Endodermal cell (in vitro differentiated cells): ENCODE data around the gene ZCCHC10. TPM values are rescaled to one million over a fixed set of nuclear protein-coding genes. Genes with fewer than 3 reads are reported as not detected.
A peak's percentile ranks its signal among the peaks of the same experiment; 100 is the strongest.
"Not testable (repeated sequence)": the region's sequence is repeated elsewhere in the genome, so short reads cannot be mapped to it uniquely, and the experiment has no call there.

ENCODE experiments used
- DNase-seq: peaks from one replicate; pipeline ENCODE4 v3.0.0-alpha.2; 2017
- H3K27ac ChIP-seq: 2 replicates; pipeline ENCODE4 v1.5.1; 2013; ENCODE audit warnings: mild to moderate bottlenecking, low read depth, low read length, moderate library complexity
- H3K27me3 ChIP-seq: 2 replicates; pipeline ENCODE4 v1.6.1; 2013; ENCODE audit warnings: mild to moderate bottlenecking, low read length, moderate library complexity; ENCODE audit not compliant: insufficient read depth, control insufficient read depth, poor library complexity, severe bottlenecking
- H3K36me3 ChIP-seq: 2 replicates; pipeline ENCODE4 v1.7.0; 2013; ENCODE audit warnings: mild to moderate bottlenecking, low read length, moderate library complexity; ENCODE audit not compliant: control insufficient read depth, insufficient read depth
- H3K4me1 ChIP-seq: one replicate; pipeline ENCODE4 v1.7.0; 2013; ENCODE audit warnings: low read length; ENCODE audit not compliant: control insufficient read depth, insufficient read depth
- H3K4me3 ChIP-seq: 2 replicates; pipeline ENCODE4 v1.5.1; 2013; ENCODE audit warnings: mild to moderate bottlenecking, low read length, moderate library complexity
- H3K9ac ChIP-seq: 2 replicates; pipeline ENCODE4 v1.6.1; 2013; ENCODE audit warnings: mild to moderate bottlenecking, low read length, moderate library complexity; ENCODE audit not compliant: poor library complexity, severe bottlenecking; ENCODE audit errors: extremely low read depth
- H3K9me3 ChIP-seq: 2 replicates; pipeline ENCODE4 v1.6.1; 2013; ENCODE audit warnings: mild to moderate bottlenecking, low read length, moderate library complexity; ENCODE audit not compliant: control insufficient read depth
- H3K27ac Mint-ChIP-seq: 2 replicates; pipeline ENCODE4 v1.8.0; 2020; ENCODE audit warnings: mixed read lengths
- H3K27me3 Mint-ChIP-seq: 2 replicates; pipeline ENCODE4 v1.8.0; 2021; ENCODE audit warnings: mild to moderate bottlenecking, mixed read lengths; ENCODE audit not compliant: insufficient read depth
- H3K36me3 Mint-ChIP-seq: 2 replicates; pipeline ENCODE4 v1.8.0; 2020; ENCODE audit warnings: low read depth, mixed read lengths
- H3K4me1 Mint-ChIP-seq: 2 replicates; pipeline ENCODE4 v1.8.0; 2020; ENCODE audit warnings: mixed read lengths
- H3K4me3 Mint-ChIP-seq: 2 replicates; pipeline ENCODE4 v1.8.0; 2020; ENCODE audit warnings: mild to moderate bottlenecking, moderate library complexity, mixed read lengths
- H3K9me3 Mint-ChIP-seq: 2 replicates; pipeline ENCODE4 v1.8.0; 2020; ENCODE audit warnings: mild to moderate bottlenecking, mixed read lengths
- WGBS, 2 experiments: methylation state at CpG; one replicate each; pipeline versions ENCODE4 v1.1.5 to v1.1.7; 2013; ENCODE audit warnings: missing lambda C conversion rate in 2 of 2, mixed read lengths in 1 of 2; ENCODE audit not compliant: insufficient coverage in 1 of 2, insufficient read length in 1 of 2; 5-methylcytosine and 5-hydroxymethylcytosine counted together
- total RNA-seq, 2 donors: library from RNA; stranded (reverse); fragmentation: NEBNext Ultra II Directional in 1 of 2; extraction: Animal tissue kit (Norgen Biotek cat#: 25700) in 1 of 2; gene quantifications; 2 replicates in 1 of 2; 3 replicates in 1 of 2; pipeline ENCODE4 v1.2.1, GENCODE V29; 2021
- TF ChIP-seq, protein P1 (sequence below): fragments of 200-600 bp; sonication (generic); conservative IDR thresholded peaks from 2 replicates; pipeline ENCODE4 v1.5.0; 2021; ENCODE audit warnings: antibody characterized with exemption, mild to moderate bottlenecking

ZCCHC10 gene
- total RNA-seq, 2 donors from 2014 or later = 35.1 to 36.6 TPM

DNA sequence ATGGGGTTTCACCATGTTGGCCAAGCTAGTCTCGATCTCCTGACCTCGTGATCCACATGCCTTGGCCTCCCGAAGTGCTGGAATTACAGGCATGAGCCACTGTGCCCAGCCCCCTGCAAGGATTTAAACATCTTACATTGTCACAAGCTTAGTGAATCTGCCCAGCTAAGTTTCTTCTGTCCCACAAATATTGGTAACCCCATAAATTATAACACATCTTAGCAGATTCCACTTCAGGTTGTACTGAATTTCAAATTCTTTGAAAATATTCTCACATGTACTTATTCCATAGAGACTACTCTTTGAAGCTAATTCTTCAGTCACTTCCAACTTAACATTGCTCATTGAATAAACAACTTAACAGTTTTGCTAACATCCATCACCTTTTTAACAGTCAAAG, 49.5 kb downstream of the ZCCHC10 start:
- peaks cover 10% of the 10 kb centered on the region for H3K9me3 ChIP-seq
- H3K36me3 ChIP-seq = no peaks in the 10 kb centered on the region
- no peak overlapping the region for H3K9ac ChIP-seq
- Mint-ChIP-seq H3K27me3 (no peaks in the 10 kb centered on the region), H3K27ac (no peak overlapping the region), H3K4me3 (no peak overlapping the region), H3K4me1 (peaks cover 5% of the 10 kb centered on the region), H3K36me3 (no peaks in the 10 kb centered on the region), H3K9me3 (peaks cover 41% of the 10 kb centered on the region)
- no peak overlapping the region for H3K4me3 ChIP-seq
- WGBS, 2 experiments = 93 to 94% methylated on average over 3 of the region's 3 CpGs
- no peak overlapping the region for H3K27ac ChIP-seq
- no peaks in the 10 kb centered on the region for H3K27me3 ChIP-seq
- H3K4me1 ChIP-seq = no peaks in the 10 kb centered on the region
- peak; percentile 23 for DNase-seq
- TF ChIP-seq, protein P1, sequence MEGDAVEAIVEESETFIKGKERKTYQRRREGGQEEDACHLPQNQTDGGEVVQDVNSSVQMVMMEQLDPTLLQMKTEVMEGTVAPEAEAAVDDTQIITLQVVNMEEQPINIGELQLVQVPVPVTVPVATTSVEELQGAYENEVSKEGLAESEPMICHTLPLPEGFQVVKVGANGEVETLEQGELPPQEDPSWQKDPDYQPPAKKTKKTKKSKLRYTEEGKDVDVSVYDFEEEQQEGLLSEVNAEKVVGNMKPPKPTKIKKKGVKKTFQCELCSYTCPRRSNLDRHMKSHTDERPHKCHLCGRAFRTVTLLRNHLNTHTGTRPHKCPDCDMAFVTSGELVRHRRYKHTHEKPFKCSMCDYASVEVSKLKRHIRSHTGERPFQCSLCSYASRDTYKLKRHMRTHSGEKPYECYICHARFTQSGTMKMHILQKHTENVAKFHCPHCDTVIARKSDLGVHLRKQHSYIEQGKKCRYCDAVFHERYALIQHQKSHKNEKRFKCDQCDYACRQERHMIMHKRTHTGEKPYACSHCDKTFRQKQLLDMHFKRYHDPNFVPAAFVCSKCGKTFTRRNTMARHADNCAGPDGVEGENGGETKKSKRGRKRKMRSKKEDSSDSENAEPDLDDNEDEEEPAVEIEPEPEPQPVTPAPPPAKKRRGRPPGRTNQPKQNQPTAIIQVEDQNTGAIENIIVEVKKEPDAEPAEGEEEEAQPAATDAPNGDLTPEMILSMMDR = no peak

DNA sequence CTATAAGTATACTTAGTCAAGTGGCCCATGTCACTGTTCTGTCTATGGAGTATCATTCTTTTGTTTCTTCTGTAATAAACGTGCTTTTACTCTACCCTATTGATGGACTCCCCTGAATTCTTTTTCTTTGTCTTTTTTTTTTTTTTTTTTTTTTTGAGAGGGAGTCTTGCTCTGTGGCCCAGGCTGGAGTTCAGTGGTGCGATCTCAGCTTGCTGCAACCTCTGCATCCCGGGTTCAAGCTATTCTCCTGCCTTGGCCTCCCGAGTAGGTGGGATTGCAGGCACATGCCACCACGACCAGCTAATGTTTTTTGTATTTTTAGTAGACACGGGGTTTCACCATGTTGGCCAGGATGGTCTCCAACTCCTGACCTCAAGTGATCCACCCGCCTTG, 53.9 kb downstream of the ZCCHC10 start:
- H3K4me1 Mint-ChIP-seq = peaks cover 11% of the 10 kb centered on the region
- not testable (repeated sequence) for H3K4me3 ChIP-seq, H3K27me3 ChIP-seq, H3K36me3 Mint-ChIP-seq, DNase-seq, H3K27me3 Mint-ChIP-seq, H3K27ac ChIP-seq, H3K36me3 ChIP-seq, H3K4me1 ChIP-seq, H3K4me3 Mint-ChIP-seq
- H3K27ac Mint-ChIP-seq = peak overlapping the region; percentile 92
- Histone ChIP-seq H3K9ac (peak overlapping the region; percentile 28), H3K9me3 (peaks cover 10% of the 10 kb centered on the region)
- H3K9me3 Mint-ChIP-seq = peaks cover 16% of the 10 kb centered on the region
- WGBS, 2 experiments = 91 to 93% methylated on average over 6 to 7 of the region's 7 CpGs

DNA sequence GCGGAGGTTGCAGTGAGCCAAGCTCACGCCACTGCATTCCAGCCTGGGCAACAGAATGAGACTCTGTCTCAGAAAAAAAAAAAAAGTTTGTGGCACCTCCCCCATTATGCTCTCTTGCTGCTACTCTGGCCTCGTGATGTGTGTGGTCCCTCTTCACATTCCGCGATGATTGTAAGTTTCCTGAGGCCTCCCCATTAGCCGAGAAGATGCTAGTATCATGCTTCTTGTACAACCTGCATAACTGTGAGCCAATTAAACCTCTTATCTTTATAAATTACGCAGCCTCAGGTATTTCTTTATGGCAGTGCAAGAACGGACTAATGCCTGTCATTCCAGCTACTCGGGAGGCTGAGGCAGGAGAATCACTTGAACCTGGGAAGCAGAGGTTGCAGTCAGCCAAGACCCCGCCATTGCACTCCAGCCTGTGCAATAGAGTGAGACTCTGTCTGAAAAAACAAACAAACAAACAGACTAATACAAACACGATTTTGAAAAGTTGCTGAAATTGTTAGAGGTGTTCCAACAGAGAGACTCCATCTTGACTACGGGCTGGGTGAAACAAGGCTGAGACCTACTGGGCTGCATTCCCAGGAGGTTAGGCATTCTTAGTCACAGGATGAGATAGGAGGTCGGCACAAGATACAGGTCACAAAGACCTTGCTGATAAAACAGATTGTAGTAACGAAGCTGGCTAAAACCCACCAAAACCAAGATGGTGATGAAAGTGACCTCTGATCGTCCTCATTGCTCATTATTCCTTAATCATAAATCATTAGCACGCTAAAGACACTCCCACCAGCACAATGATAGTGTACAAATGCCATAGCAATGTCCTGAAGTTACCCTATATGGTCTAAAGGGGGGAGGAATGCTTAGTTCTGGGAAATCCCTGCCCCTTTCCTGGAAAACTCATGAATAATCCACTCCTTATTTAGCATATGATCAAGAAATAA, 54.6 kb downstream of the ZCCHC10 start:
- H3K9me3 Mint-ChIP-seq = peaks cover 9% of the 10 kb centered on the region
- TF ChIP-seq, protein P1 = peak; percentile 16
- no peak overlapping the region for H3K4me3 Mint-ChIP-seq
- peaks cover 2% of the 10 kb centered on the region for H3K36me3 Mint-ChIP-seq
- H3K36me3 ChIP-seq = no peaks in the 10 kb centered on the region
- no peaks in the 10 kb centered on the region for H3K27me3 Mint-ChIP-seq
- H3K4me1 Mint-ChIP-seq = peaks cover 11% of the 10 kb centered on the region
- peaks cover 8% of the 10 kb centered on the region for H3K9me3 ChIP-seq
- H3K4me1 ChIP-seq = no peaks in the 10 kb centered on the region
- peak; percentile 46 for DNase-seq
- H3K27ac ChIP-seq = no peak overlapping the region
- peak overlapping the region; percentile 92 for H3K27ac Mint-ChIP-seq
- peak overlapping the region; percentile 15 for H3K4me3 ChIP-seq
- H3K27me3 ChIP-seq = no peaks in the 10 kb centered on the region
- 71 to 84% methylated on average over 13 to 16 of the region's 16 CpGs for WGBS, 2 experiments
- H3K9ac ChIP-seq = peak overlapping the region; percentile 47
